K562 (cell line): ENCODE data around the gene DNAJB1. TPM values are rescaled to one million over a fixed set of nuclear protein-coding genes. Genes with fewer than 3 reads are reported as not detected.

Experiments used
- BHLHE40 ChIP-seq: IDR thresholded peaks from 2 replicates; pipeline ENCODE4 v1.6.1; 2011; ENCODE audit warnings: low read length, improper control_type of control experiment
- CTCF ChIP-seq, 3 experiments: IDR thresholded peaks in 2 of 3; conservative IDR thresholded peaks in 1 of 3; 2 replicates each; pipeline ENCODE4 v1.5.1; 2011 to 2012; ENCODE audit warnings: low read length in 3 of 3, mild to moderate bottlenecking in 3 of 3, control low read depth in 2 of 3, improper control_type of control experiment in 1 of 3, inconsistent platforms in 1 of 3, low read depth in 1 of 3, mixed read lengths in 1 of 3, moderate library complexity in 1 of 3; ENCODE audit not compliant: insufficient read depth in 2 of 3
- EWSR1 ChIP-seq: fragments of 450-650 bp; IDR thresholded peaks from 2 replicates; pipeline ENCODE4 v1.6.1; 2018; ENCODE audit warnings: borderline replicate concordance, mild to moderate bottlenecking, low read depth, moderate library complexity; ENCODE audit not compliant: partially characterized antibody
- FOSL1 ChIP-seq: fragments of 200-800 bp; sonication (Bioruptor generic); conservative IDR thresholded peaks from 2 replicates; pipeline ENCODE4 v1.6.1; 2016; ENCODE audit warnings: missing genetic modification characterization, missing compliant biosample characterization
- MAX ChIP-seq: sonication (generic); formaldehyde crosslinking; IDR thresholded peaks from 2 replicates; pipeline ENCODE4 v1.9.0; 2022; ENCODE audit warnings: mild to moderate bottlenecking, missing genetic modification reagents
- MITF ChIP-seq: IDR thresholded peaks from 2 replicates; pipeline ENCODE4 v1.6.1; 2014; ENCODE audit warnings: antibody characterized with exemption
- MXI1 ChIP-seq: IDR thresholded peaks from 2 replicates; pipeline ENCODE4 v1.6.1; 2011; ENCODE audit warnings: low read depth, mild to moderate bottlenecking, improper control_type of control experiment, low read length
- PBX2 ChIP-seq, 2 experiments: IDR thresholded peaks in 1 of 2; conservative IDR thresholded peaks in 1 of 2; 2 replicates each; pipeline ENCODE4 v1.6.1; 2016; ENCODE audit warnings: low read depth in 2 of 2, mild to moderate bottlenecking in 1 of 2, missing compliant biosample characterization in 1 of 2, missing genetic modification characterization in 1 of 2, moderate library complexity in 1 of 2
- PHF21A ChIP-seq: fragments of 450-650 bp; IDR thresholded peaks from 2 replicates; pipeline ENCODE4 v1.6.1; 2017; ENCODE audit warnings: low read depth, borderline replicate concordance
- POLR2A ChIP-seq: fragments of 450-650 bp; conservative IDR thresholded peaks from 2 replicates; pipeline ENCODE4 v1.6.1; 2016
- POLR2AphosphoS2 ChIP-seq: IDR thresholded peaks from 2 replicates; pipeline ENCODE4 v1.6.1; 2012; ENCODE audit warnings: low read length, improper control_type of control experiment
- RREB1 ChIP-seq: fragments of 250-450 bp; sonication (Bioruptor Pico); IDR thresholded peaks from 2 replicates; pipeline ENCODE4 v1.4.0; 2020
- SMARCB1 ChIP-seq: IDR thresholded peaks from 2 replicates; pipeline ENCODE4 v1.6.1; 2011; ENCODE audit warnings: improper control_type of control experiment, low read depth; ENCODE audit not compliant: insufficient read length
- ZNF785 ChIP-seq: fragments of 250-450 bp; sonication (Bioruptor Pico); IDR thresholded peaks from 2 replicates; pipeline ENCODE4 v1.4.0; 2020; ENCODE audit warnings: mild to moderate bottlenecking
- polyA plus RNA-seq, 8 experiments: library from polyadenylated mRNA; depleted of rRNA in 4 of 8; stranded (reverse) in 5 of 8; unstranded in 3 of 8; fragments of >200 nt; fragmentation: Nextera tagmentation in 2 of 8; fragmentation: Illumina TruSeq in 1 of 8; extraction: Ambion mirVana in 2 of 8; extraction: Trizol in 1 of 8; gene quantifications; 2 replicates each; pipeline versions ENCODE4 v1.2.1 to v1.2.3, GENCODE V29; 2011 to 2014; ENCODE audit warnings: inconsistent platforms in 1 of 8, missing spikeins in 1 of 8
- total RNA-seq, 7 experiments: library from RNA; depleted of rRNA in 6 of 7; stranded (reverse); fragments of >200 nt in 6 of 7; fragmentation: Illumina TruSeq in 2 of 7; extraction: Trizol in 2 of 7; gene quantifications; 2 replicates each; pipeline versions ENCODE4 v1.2.1 to v1.2.3, GENCODE V29; 2011 to 2021; ENCODE audit warnings: low replicate concordance in 1 of 7

The DNAJB1 gene
- total and polyA plus RNA-seq, 9 of the 15 experiments (the other 6 are each of a cell fraction or from before 2014, with no cell fraction given) = 13.2 to 113 (median 62.1) TPM

- peak; percentile 98 for TF ChIP-seq PBX2 (CRISPR knock-in tag; IDR thresholded peaks at IDR 0.05; ENCODE audit: low read depth)
- no peak for TF ChIP-seq PBX2 (tag; conservative IDR thresholded peaks at IDR 0.05; ENCODE audit: low read depth)
- TF ChIP-seq ZNF785 (CRISPR knock-in tag) = no peak
- TF ChIP-seq EWSR1 = no peak
- TF ChIP-seq POLR2AphosphoS2 = peak; percentile 82; the same call in 1 of the 2 replicates
- TF ChIP-seq PHF21A = peak; percentile 74; the same call in 1 of the 2 replicates
- no peak for TF ChIP-seq MITF
- TF ChIP-seq MAX = peak; percentile 87
- TF ChIP-seq FOSL1 = no peak
- TF ChIP-seq RREB1 = 0 out of 2 replicates have a peak, but pooled peaks have one; percentile 18
- peak; percentile 98 for TF ChIP-seq POLR2A
- no peak for TF ChIP-seq CTCF (IDR thresholded peaks at IDR 0.05 in 2 of 3, conservative IDR thresholded peaks at IDR 0.05 in 1 of 3; ENCODE audit: insufficient read depth in 2 of 3, low read depth in 1 of 3, low read length in 3 of 3)
- TF ChIP-seq MXI1 = peak; percentile 76
- no peak for TF ChIP-seq SMARCB1
- no peak for TF ChIP-seq BHLHE40
Measured at GRCh38 chr19:14529254-14530004, 11.2 kb upstream of the DNAJB1 start, which contains the start of gene TECR (continued).
